PC-9 (cell line): ENCODE results near the gene OR10K1.

Experiments used
- EZH2 ChIP-seq: fragments of 200-600 bp; sonication (generic); IDR thresholded peaks from 2 replicates; pipeline ENCODE4 v1.8.0; 2017; ENCODE audit warnings: antibody characterized with exemption, low read depth
- TF ChIP-seq, protein P1 (sequence below): fragments of 200-600 bp; sonication (generic); conservative IDR thresholded peaks from 2 replicates; pipeline ENCODE4 v1.6.1; 2017; ENCODE audit warnings: mixed run types, antibody characterized with exemption, mild to moderate bottlenecking, moderate library complexity

- TF ChIP-seq, protein P1, sequence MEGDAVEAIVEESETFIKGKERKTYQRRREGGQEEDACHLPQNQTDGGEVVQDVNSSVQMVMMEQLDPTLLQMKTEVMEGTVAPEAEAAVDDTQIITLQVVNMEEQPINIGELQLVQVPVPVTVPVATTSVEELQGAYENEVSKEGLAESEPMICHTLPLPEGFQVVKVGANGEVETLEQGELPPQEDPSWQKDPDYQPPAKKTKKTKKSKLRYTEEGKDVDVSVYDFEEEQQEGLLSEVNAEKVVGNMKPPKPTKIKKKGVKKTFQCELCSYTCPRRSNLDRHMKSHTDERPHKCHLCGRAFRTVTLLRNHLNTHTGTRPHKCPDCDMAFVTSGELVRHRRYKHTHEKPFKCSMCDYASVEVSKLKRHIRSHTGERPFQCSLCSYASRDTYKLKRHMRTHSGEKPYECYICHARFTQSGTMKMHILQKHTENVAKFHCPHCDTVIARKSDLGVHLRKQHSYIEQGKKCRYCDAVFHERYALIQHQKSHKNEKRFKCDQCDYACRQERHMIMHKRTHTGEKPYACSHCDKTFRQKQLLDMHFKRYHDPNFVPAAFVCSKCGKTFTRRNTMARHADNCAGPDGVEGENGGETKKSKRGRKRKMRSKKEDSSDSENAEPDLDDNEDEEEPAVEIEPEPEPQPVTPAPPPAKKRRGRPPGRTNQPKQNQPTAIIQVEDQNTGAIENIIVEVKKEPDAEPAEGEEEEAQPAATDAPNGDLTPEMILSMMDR: no peak
- no peak for TF ChIP-seq EZH2
Measured at GRCh38 chr1:158461534-158461933, at the start of gene OR10K1.
